HL-60/S4 treated with retinoic acid at 250 ng/mL for 4 days and 3 days (cell line): ENCODE results near the gene ATXN1.

Experiments used
- in situ Hi-C: fragments of 300-500 bp; cut with MboI; formaldehyde crosslinking; loops from 2 replicates; pipeline ENCODE4 v1.7.0; 2022; ENCODE audit warnings: low sequenced_read_pairs

Gene ATXN1

GRCh38 chr6:16257999-16258708, 503.1 kb downstream of the ATXN1 start:
- in situ Hi-C loops, result no loop called here

- in situ Hi-C loops, result no loop called here
These were observed 504.5 kb downstream of the ATXN1 start for GRCh38 chr6:16256781-16257180.

- in situ Hi-C loops, result no loop called here
These were observed 506.7 kb downstream of the ATXN1 start for GRCh38 chr6:16254535-16254934.

GRCh38 chr6:16253399-16254144, 507.7 kb downstream of the ATXN1 start:
- in situ Hi-C loops, result no loop called here

- in situ Hi-C loops, result no loop called here
These were observed 508.5 kb downstream of the ATXN1 start for GRCh38 chr6:16252686-16253299.

DNA sequence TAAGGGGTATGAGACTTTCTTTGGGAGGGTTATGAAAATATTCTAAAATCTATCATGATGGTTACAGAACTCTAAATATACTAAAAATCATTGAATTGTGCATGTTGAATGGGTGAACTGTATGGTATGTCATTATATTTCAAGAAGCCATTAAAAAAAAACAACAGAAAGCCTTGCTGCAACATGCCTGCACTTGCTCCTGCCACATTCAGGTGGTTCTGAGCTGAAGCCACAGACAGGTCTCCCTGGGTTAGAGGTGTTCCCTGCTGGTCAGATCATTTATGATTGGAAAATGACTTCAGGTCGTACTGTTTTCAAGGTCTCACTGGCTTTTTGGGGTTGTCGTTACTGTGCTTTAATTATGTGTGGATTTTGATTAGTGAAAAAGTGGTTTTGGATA, 509.6 kb downstream of the ATXN1 start:
- in situ Hi-C loops, result no loop called here

- in situ Hi-C loops, result no loop called here
These were observed 511.3 kb downstream of the ATXN1 start for GRCh38 chr6:16249971-16250370.
